Cardiac fibroblast (primary cell): ENCODE data around the gene POU4F2.
A peak's percentile ranks its signal among the peaks of the same experiment; 100 is the strongest.

Experiments used
- DNase-seq, 2 donors: peaks; one replicate each; pipeline versions ENCODE4 v3.0.0 to v3.0.0-alpha.2; 2010; ENCODE audit warnings: low read depth in 2 of 2
- H3K4me3 ChIP-seq, 2 donors: replicated peaks in 1 of 2; 1 replicate in 1 of 2; 2 replicates in 1 of 2; pipeline ENCODE4 v1.5.1; 2011; ENCODE audit warnings: low read depth in 2 of 2, low read length in 2 of 2, mild to moderate bottlenecking in 2 of 2, moderate library complexity in 1 of 2
- TF ChIP-seq, protein P1 (sequence below): IDR thresholded peaks from one replicate; pipeline ENCODE4 v1.5.1; 2011; ENCODE audit warnings: low read depth, mild to moderate bottlenecking, low read length, inconsistent platforms

The POU4F2 gene, protein sequence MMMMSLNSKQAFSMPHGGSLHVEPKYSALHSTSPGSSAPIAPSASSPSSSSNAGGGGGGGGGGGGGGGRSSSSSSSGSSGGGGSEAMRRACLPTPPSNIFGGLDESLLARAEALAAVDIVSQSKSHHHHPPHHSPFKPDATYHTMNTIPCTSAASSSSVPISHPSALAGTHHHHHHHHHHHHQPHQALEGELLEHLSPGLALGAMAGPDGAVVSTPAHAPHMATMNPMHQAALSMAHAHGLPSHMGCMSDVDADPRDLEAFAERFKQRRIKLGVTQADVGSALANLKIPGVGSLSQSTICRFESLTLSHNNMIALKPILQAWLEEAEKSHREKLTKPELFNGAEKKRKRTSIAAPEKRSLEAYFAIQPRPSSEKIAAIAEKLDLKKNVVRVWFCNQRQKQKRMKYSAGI

DNA sequence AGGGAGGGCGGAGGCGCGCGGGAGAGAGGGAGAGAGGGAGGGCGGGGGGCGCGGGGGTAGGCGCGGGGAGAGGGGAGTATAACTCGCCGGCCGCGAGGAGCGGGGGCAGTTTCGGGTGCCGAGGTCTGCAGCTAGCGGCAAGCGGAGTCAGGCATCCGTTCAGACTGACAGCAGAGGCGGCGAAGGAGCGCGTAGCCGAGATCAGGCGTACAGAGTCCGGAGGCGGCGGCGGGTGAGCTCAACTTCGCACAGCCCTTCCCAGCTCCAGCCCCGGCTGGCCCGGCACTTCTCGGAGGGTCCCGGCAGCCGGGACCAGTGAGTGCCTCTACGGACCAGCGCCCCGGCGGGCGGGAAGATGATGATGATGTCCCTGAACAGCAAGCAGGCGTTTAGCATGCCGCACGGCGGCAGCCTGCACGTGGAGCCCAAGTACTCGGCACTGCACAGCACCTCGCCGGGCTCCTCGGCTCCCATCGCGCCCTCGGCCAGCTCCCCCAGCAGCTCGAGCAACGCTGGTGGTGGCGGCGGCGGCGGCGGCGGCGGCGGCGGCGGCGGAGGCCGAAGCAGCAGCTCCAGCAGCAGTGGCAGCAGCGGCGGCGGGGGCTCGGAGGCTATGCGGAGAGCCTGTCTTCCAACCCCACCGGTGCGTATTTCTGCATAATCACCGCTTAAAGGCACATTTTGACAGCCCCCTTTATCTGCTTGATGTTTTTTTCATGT, at the start of gene POU4F2:
TSS of gene POU4F2 (plus strand) at position 108 of the 720 bp plus-strand sequence. CDS start at position 356, 248 bp downstream.
- H3K4me3 ChIP-seq: no peak within 1 kb of the TSS
- TF ChIP-seq, protein P1, sequence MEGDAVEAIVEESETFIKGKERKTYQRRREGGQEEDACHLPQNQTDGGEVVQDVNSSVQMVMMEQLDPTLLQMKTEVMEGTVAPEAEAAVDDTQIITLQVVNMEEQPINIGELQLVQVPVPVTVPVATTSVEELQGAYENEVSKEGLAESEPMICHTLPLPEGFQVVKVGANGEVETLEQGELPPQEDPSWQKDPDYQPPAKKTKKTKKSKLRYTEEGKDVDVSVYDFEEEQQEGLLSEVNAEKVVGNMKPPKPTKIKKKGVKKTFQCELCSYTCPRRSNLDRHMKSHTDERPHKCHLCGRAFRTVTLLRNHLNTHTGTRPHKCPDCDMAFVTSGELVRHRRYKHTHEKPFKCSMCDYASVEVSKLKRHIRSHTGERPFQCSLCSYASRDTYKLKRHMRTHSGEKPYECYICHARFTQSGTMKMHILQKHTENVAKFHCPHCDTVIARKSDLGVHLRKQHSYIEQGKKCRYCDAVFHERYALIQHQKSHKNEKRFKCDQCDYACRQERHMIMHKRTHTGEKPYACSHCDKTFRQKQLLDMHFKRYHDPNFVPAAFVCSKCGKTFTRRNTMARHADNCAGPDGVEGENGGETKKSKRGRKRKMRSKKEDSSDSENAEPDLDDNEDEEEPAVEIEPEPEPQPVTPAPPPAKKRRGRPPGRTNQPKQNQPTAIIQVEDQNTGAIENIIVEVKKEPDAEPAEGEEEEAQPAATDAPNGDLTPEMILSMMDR: no peak
- peak; percentile 11 to 22 for DNase-seq

DNA sequence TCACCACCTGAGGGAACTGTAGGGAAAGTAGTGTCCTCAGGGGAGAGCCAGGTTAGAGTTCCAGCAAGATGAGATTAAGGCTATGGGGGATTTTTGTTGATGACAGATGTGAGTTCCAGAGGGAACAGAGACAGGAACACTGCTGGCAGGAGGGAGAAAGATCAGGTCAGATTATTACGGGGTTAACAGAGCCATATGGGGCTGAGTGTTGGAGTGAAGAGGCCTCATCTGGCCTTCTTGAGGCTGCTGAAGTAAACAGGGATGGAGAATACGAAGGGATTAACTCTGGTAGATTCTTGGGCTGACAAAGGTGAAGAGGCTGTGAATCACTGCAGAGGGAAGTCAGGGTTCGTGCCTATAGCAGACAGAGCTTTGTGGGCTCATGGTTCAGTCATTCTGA, 47.9 kb upstream of the POU4F2 start:
- no peak overlapping the region for H3K4me3 ChIP-seq
- TF ChIP-seq, protein P1: no peak
- no peak for DNase-seq

DNA sequence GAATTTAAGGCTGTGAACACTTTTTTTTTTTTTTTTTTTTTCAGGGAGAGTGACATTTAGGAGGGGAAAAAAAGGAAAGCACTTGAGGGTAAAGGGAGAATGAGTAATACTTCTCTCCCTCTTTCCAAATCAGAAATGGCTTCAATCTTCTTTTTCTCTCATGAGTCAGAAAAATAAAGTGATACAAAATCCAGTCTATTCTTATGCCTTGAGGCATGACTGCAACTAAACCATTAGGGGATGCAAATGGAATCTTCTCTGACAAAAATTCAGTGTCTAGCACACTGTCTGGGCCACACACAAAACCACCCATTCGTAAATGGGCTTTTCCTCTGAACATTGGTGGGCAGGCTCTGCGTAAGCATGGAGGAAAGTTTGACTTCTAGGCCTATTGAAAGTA, 46.7 kb upstream of the POU4F2 start:
- no peak for DNase-seq
- no peak overlapping the region for H3K4me3 ChIP-seq
- TF ChIP-seq, protein P1: no peak

DNA sequence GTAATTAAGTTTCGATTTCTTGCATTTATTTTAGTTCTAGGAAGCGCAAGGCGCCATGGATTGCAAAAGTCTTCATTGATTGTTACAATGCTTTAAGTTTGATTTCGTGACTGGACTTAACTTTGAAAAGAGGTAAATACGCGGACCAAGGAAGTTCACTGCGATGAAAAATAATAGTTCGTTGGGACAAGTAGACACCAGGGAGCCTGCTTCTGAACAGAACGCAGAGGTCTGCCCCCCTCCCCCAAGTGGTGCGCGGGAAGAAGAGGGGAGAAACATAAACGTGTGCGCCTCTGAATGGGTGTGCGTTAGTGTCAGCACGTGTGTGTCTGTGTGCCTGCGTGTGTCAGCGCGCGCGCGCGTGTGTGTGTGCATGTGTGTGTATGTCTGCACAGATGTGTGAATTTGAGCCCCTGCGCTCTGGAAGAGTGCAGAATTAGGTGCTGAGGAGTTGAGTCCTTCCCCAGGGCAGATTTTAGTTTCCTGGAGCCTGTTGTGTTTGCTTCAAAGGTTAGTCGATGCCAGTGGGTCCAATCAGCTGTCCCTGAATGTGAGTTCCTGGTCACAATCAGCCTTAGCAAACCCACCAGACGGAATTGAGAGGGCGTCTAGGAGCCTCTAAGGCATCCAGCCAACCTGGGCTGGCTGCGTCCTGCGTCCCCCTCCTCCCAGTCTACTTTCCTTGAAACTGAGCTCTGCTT, 5.8 kb upstream of the POU4F2 start:
- DNase-seq: no peak
- H3K4me3 ChIP-seq: no peak overlapping the region
- TF ChIP-seq, protein P1: no peak

DNA sequence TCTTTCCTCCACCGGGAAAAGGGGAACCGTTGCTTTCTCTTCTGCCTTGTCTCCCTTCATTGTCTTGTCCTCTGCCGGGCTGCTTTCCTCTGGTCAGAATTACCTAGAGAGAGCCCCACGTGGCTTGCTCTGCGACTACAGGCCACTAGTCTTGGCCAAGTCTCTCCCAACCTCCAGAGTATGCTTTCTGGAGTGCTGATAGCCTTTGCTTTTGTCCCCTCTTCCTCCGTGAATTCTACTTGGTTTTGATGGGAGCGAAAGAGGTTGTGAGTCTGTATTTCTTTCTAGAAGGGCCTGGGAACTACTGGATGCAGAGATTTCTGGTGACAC, 5.3 kb upstream of the POU4F2 start:
- no peak for DNase-seq
- TF ChIP-seq, protein P1: no peak
- no peak overlapping the region for H3K4me3 ChIP-seq

DNA sequence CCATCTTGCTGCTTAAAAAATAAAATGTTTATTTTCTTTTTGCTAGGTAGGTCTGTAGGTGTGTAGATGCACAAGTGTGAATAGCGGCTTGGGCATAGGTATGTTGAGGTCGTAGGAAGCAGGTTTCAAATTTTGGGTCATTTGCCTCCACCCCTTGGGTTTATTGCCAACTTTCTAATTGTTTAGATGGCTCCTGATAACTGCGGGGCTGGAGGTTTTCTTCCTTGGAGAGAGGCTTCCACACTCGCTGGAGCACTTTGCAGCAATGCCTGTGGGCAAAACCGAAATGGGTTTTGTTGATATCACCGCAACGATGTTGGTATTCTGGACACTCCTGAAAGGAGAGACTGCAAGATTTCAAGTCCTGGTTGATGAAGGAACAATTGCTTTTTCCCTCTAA, 3.9 kb upstream of the POU4F2 start:
- TF ChIP-seq, protein P1: no peak
- DNase-seq: no peak
- H3K4me3 ChIP-seq: no peak overlapping the region
